Loucy (cell line): Measurements from ENCODE around the gene ST6GALNAC4.
A peak's percentile ranks its signal among the peaks of the same experiment; 100 is the strongest.

Experiments used
- H2AFZ ChIP-seq: fragments of 200-600 bp; sonication (generic); 2 replicates; pipeline ENCODE4 v1.6.0; 2016; ENCODE audit warnings: antibody characterized with exemption, mild to moderate bottlenecking, low read length, moderate library complexity
- H3F3A ChIP-seq: fragments of 200-600 bp; 2 replicates; pipeline ENCODE4 v1.6.0; 2016; ENCODE audit warnings: antibody characterized with exemption, low read depth, mild to moderate bottlenecking
- H3K27me3 ChIP-seq: fragments of 200-600 bp; sonication (generic); 2 replicates; pipeline ENCODE4 v1.6.1; 2014; ENCODE audit warnings: low read length, mild to moderate bottlenecking; ENCODE audit not compliant: insufficient read depth, poor library complexity, severe bottlenecking
- H3K36me3 ChIP-seq: fragments of 200-600 bp; sonication (generic); 2 replicates; pipeline ENCODE4 v1.6.1; 2016; ENCODE audit warnings: low read length; ENCODE audit not compliant: insufficient read depth
- H3K4me1 ChIP-seq: fragments of 200-600 bp; sonication (generic); 2 replicates; pipeline ENCODE4 v1.5.1; 2014; ENCODE audit warnings: low read length, mild to moderate bottlenecking; ENCODE audit not compliant: insufficient read depth, poor library complexity, severe bottlenecking
- H3K4me2 ChIP-seq: fragments of 200-600 bp; sonication (generic); 2 replicates; pipeline ENCODE4 v1.6.0; 2014; ENCODE audit warnings: antibody characterized with exemption, low read length, low read depth, mild to moderate bottlenecking; ENCODE audit not compliant: poor library complexity, severe bottlenecking
- H3K4me3 ChIP-seq: fragments of 200-600 bp; sonication (generic); 2 replicates; pipeline ENCODE4 v1.5.1; 2014; ENCODE audit warnings: low read length, mild to moderate bottlenecking, mixed read lengths; ENCODE audit not compliant: poor library complexity, severe bottlenecking
- H3K79me2 ChIP-seq: fragments of 200-600 bp; sonication (generic); 2 replicates; pipeline ENCODE4 v1.6.1; 2014; ENCODE audit warnings: low read length; ENCODE audit not compliant: insufficient read depth
- H3K9ac ChIP-seq: fragments of 200-600 bp; sonication (generic); 2 replicates; pipeline ENCODE4 v1.6.0; 2014; ENCODE audit warnings: mild to moderate bottlenecking, low read depth, low read length, moderate library complexity; ENCODE audit not compliant: poor library complexity, severe bottlenecking
- H3K9me2 ChIP-seq: fragments of 200-600 bp; sonication (generic); replicated peaks from 2 replicates; pipeline ENCODE4 v1.6.1; 2016; ENCODE audit warnings: low read depth, low read length, mixed read lengths
- H3K9me3 ChIP-seq: fragments of 200-600 bp; sonication (generic); 2 replicates; pipeline ENCODE4 v1.6.1; 2014; ENCODE audit warnings: mild to moderate bottlenecking, antibody characterized with exemption, low read length, low read depth; ENCODE audit not compliant: insufficient read depth
- H4K20me1 ChIP-seq: fragments of 200-600 bp; sonication (generic); 2 replicates; pipeline ENCODE4 v1.6.0; 2014; ENCODE audit warnings: antibody characterized with exemption, low read length, mild to moderate bottlenecking; ENCODE audit not compliant: insufficient read depth, poor library complexity, severe bottlenecking
- EZH2phosphoT487 ChIP-seq: fragments of 200-600 bp; IDR thresholded peaks from 2 replicates; pipeline ENCODE4 v1.6.1; 2018; ENCODE audit warnings: antibody characterized with exemption, mild to moderate bottlenecking, moderate library complexity, borderline replicate concordance
- TF ChIP-seq, protein P1 (sequence below): fragments of 200-600 bp; sonication (generic); conservative IDR thresholded peaks from 2 replicates; pipeline ENCODE4 v1.5.1; 2014; ENCODE audit warnings: mild to moderate bottlenecking, antibody characterized with exemption, low read length

The ST6GALNAC4 gene

DNA sequence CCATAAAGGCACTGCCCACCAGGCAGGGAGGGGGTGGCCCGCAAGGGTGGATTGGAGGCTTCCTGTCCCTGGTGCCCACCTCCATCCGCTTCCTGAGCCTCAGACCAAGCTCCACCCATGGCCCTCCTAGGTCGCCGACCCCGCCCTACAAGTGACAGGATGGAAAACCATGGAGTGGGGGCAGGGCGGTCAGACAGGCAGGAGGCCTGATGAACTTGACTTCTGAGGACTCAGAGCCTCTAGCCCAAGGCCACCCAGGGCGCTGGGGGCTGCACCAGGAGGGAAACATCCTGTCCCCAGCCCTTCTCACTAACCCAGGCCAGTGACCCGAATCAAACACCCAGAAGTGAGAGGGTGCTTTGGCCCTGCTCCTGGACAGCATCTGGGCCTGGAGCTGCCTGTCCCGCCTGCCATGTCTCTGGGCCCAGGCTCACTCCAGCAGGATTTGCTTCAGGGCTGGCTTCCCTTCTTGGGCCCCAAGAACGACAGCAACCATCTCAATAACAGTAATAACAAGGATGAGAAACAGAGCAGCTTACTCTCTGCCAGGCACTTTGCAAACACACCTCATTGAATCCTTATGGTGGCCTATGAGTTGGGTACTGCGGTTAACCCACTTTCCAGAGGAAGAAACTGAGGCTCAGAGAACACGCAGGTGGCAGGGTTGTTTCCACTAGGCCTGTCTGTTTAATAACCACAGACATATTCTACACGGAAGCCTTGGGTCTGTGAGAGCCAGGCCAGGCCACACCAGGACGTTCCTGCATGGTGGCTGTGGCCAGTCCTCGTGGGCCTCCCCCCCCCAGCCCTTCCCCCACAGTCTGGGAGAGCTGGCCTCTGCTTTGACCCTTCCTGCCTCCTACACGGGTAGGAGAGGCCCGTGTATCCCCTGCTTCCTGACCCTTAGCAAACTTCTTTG lies 13.0 kb downstream of the ST6GALNAC4 start:
- peak overlapping the region; percentile 69 for H3K9ac ChIP-seq
- H3K36me3 ChIP-seq = no peaks in the 10 kb centered on the region
- TF ChIP-seq, protein P1, sequence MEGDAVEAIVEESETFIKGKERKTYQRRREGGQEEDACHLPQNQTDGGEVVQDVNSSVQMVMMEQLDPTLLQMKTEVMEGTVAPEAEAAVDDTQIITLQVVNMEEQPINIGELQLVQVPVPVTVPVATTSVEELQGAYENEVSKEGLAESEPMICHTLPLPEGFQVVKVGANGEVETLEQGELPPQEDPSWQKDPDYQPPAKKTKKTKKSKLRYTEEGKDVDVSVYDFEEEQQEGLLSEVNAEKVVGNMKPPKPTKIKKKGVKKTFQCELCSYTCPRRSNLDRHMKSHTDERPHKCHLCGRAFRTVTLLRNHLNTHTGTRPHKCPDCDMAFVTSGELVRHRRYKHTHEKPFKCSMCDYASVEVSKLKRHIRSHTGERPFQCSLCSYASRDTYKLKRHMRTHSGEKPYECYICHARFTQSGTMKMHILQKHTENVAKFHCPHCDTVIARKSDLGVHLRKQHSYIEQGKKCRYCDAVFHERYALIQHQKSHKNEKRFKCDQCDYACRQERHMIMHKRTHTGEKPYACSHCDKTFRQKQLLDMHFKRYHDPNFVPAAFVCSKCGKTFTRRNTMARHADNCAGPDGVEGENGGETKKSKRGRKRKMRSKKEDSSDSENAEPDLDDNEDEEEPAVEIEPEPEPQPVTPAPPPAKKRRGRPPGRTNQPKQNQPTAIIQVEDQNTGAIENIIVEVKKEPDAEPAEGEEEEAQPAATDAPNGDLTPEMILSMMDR = no peak
- no peak for TF ChIP-seq EZH2phosphoT487
- H3K4me1 ChIP-seq = peaks cover 49% of the 10 kb centered on the region
- H4K20me1 ChIP-seq = peaks cover 2% of the 10 kb centered on the region
- H3K9me3 ChIP-seq = no peaks in the 10 kb centered on the region
- H3F3A ChIP-seq = peaks cover 7% of the 10 kb centered on the region
- H2AFZ ChIP-seq = peak overlapping the region; percentile 52; the same call in 1 of the 2 replicates
- H3K4me2 ChIP-seq = peak overlapping the region; percentile 78
- no peaks in the 10 kb centered on the region for H3K9me2 ChIP-seq
- H3K4me3 ChIP-seq = peak overlapping the region; percentile 63
- H3K27me3 ChIP-seq = no peaks in the 10 kb centered on the region
- H3K79me2 ChIP-seq = peaks cover 4% of the 10 kb centered on the region; the same call in 1 of the 2 replicates

DNA sequence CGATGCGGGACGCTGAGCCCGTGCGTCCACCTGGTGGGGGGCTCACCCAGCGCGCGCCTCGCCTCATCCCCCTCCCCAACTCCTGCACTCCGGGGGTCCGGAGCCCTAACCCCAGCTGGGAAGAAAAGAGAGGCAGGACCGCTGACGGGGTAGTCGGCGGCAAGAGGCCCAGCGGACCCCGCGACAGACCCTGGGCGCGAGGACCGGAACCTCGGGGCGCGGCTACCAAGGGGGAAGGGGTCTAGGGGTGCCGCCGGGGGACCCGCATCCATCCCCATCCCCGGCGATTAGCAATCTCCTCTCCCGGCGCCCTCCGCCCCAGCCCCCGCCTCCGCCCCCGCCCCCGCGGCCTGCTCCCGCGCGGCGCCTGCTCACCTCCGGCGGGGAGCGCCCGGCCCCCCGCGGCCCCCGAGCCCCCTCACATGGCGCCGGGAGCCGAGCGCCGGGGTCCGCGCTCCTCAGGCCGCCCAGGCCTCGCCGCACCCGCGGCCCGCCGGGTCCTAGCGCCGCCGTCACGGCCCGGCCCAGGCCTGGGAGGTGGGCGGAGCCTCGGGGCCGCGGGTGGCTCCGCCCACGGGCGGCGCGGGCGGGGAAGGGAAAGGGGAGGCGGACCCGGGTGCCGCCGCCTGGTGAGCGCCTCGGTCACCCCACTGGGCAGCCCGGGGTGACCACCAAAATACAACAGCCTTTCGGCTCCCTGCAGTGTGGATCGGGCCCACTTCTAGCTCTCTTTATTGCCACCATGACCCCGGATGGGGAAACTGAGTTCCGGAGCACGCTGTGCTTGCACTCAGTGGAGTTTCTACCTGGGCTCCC lies 17.5 kb downstream of the ST6GALNAC4 start, which contains the start of gene ST6GALNAC6:
Gene ST6GALNAC6 (minus strand): TSS at position 476 of the 816 bp plus-strand sequence. CDS start 1,622 bp downstream, outside the sequence.
- H3K27me3 ChIP-seq = no peaks in the 10 kb centered on the region
- H3K9me3 ChIP-seq = no peaks in the 10 kb centered on the region
- peak within 1 kb of the TSS; percentile 81 for H3K9ac ChIP-seq
- H3K9me2 ChIP-seq = no peaks in the 10 kb centered on the region
- peak within 1 kb of the TSS; percentile 86 for H3K4me2 ChIP-seq
- H2AFZ ChIP-seq = peak within 1 kb of the TSS; percentile 80
- peaks cover 14% of the 10 kb centered on the region for H4K20me1 ChIP-seq
- TF ChIP-seq EZH2phosphoT487 = no peak
- TF ChIP-seq, protein P1 = no peak
- peaks cover 10% of the 10 kb centered on the region; the same call in 1 of the 2 replicates for H3K79me2 ChIP-seq
- H3F3A ChIP-seq = no peaks in the 10 kb centered on the region; the same call in 1 of the 2 replicates
- H3K36me3 ChIP-seq = peaks cover 18% of the 10 kb centered on the region; the same call in 1 of the 2 replicates
- peak within 1 kb of the TSS; percentile 91 for H3K4me3 ChIP-seq
- peaks cover 31% of the 10 kb centered on the region for H3K4me1 ChIP-seq

DNA sequence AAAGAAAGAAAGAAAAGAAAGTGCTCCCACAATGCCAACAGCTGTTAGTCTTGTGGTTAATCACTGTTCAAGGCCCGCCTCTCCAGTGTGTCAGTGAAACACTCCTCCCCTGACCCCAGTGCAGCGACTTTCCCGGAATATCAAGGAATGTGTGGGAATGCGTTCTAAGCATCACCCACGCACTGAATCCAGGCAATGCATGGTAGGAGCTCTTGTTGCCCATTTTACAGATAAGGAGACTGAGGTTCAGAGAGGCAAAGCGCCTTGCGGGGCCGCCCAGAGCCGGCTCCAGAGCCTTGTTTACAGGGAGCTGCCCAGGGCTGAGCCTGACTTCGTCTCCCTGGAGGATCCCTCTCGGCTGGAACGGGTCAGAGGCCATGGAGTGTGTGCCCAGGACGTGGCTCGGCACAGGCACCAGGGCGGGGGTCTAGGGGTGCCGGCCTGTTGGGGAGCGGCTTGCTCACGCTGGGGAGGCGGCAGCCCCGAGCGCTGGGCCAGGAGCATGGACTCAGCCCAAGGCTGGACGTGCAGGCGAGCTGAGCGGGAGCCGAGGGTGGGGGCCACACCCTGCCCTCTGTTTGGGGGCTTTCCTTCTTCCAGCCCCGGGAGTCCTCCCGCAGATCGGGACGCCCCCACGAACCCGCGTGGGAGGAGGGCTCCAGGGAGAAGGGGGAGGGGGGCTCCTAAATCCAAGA lies 18.3 kb downstream of the ST6GALNAC4 start:
- Histone ChIP-seq H2AFZ (peak overlapping the region; percentile 80), H3K4me1 (peaks cover 24% of the 10 kb centered on the region)
- TF ChIP-seq, protein P1 = no peak
- TF ChIP-seq EZH2phosphoT487 = no peak

More for the DNA sequence above, 18.3 kb downstream of the ST6GALNAC4 start:
- Histone ChIP-seq H3K36me3 (peaks cover 25% of the 10 kb centered on the region; the same call in 1 of the 2 replicates), H3K9ac (peak overlapping the region; percentile 81), H4K20me1 (peaks cover 14% of the 10 kb centered on the region), H3K4me3 (peak overlapping the region; percentile 91), H3F3A (no peaks in the 10 kb centered on the region; the same call in 1 of the 2 replicates), H3K79me2 (peaks cover 10% of the 10 kb centered on the region; the same call in 1 of the 2 replicates), H3K27me3 (no peaks in the 10 kb centered on the region), H3K9me3 (no peaks in the 10 kb centered on the region; the same call in 1 of the 2 replicates), H3K4me2 (peak overlapping the region; percentile 77), H3K9me2 (no peaks in the 10 kb centered on the region)
